Stimulated activated effector memory CD8-positive, alpha-beta T cell treated with anti-CD3 and anti-CD28 coated beads, Interleukin-12 subunit alpha, Interleukin-12 subunit beta, amount 100 ng/mL, for 72 hours (primary cell): Measurements from ENCODE around the gene OLFM3.

Source experiments
- ATAC-seq: fragments of 150-1000 bp; cut with Tn5 transposase; 2 replicates; pipeline ENCODE4 v1.10.0; 2021
- DNase-seq, 2 donors: peaks; one replicate each; pipeline ENCODE4 v3.0.0; 2021 to 2022; ENCODE audit warnings: low spot score in 2 of 2
- H3K27ac Mint-ChIP-seq: one replicate; pipeline ENCODE4 v1.8.0; 2022; ENCODE audit warnings: mild to moderate bottlenecking, mixed read lengths
- H3K36me3 Mint-ChIP-seq: one replicate; pipeline ENCODE4 v1.8.0; 2022; ENCODE audit warnings: mild to moderate bottlenecking, mixed read lengths
- H3K4me1 Mint-ChIP-seq: one replicate; pipeline ENCODE4 v1.8.0; 2022; ENCODE audit warnings: mixed read lengths
- H3K4me3 Mint-ChIP-seq: one replicate; pipeline ENCODE4 v1.8.0; 2022; ENCODE audit warnings: mild to moderate bottlenecking, mixed read lengths
- H3K9me3 Mint-ChIP-seq: one replicate; pipeline ENCODE4 v1.8.0; 2022; ENCODE audit warnings: mixed read lengths

The OLFM3 gene

GRCh38 chr1:101996825-101997465, at the start of gene OLFM3:
Gene OLFM3 (minus strand): TSS chr1:101996926.
- no peaks in the 10 kb centered on the region for H3K36me3 Mint-ChIP-seq
- DNase-seq (no peak), ATAC-seq (peak; percentile 46)
- no peaks in the 10 kb centered on the region for H3K4me1 Mint-ChIP-seq
- no peak within 1 kb of the TSS for H3K27ac Mint-ChIP-seq
- peaks cover 2% of the 10 kb centered on the region for H3K9me3 Mint-ChIP-seq
- H3K4me3 Mint-ChIP-seq = no peak within 1 kb of the TSS

GRCh38 chr1:102045752-102046151, 49.0 kb upstream of the OLFM3 start:
- H3K4me3 Mint-ChIP-seq = no peak overlapping the region
- no peak for ATAC-seq

GRCh38 chr1:102032534-102032933, 35.8 kb upstream of the OLFM3 start:
- no peak for DNase-seq
- no peaks in the 10 kb centered on the region for H3K36me3 Mint-ChIP-seq
- no peak for ATAC-seq
- H3K9me3 Mint-ChIP-seq = peaks cover 6% of the 10 kb centered on the region
- no peak overlapping the region for H3K27ac Mint-ChIP-seq
- no peak overlapping the region for H3K4me3 Mint-ChIP-seq
- H3K4me1 Mint-ChIP-seq = no peaks in the 10 kb centered on the region

More at GRCh38 chr1:102045752-102046151, 49.0 kb upstream of the OLFM3 start:
- DNase-seq = no peak
- H3K9me3 Mint-ChIP-seq = no peaks in the 10 kb centered on the region
- H3K27ac Mint-ChIP-seq = no peak overlapping the region
- no peaks in the 10 kb centered on the region for H3K4me1 Mint-ChIP-seq
- H3K36me3 Mint-ChIP-seq = no peaks in the 10 kb centered on the region

GRCh38 chr1:102019530-102019929, 22.8 kb upstream of the OLFM3 start:
- Mint-ChIP-seq H3K9me3 (peaks cover 7% of the 10 kb centered on the region), H3K4me1 (no peaks in the 10 kb centered on the region), H3K27ac (no peak overlapping the region), H3K36me3 (no peaks in the 10 kb centered on the region), H3K4me3 (no peak overlapping the region)
- ATAC-seq (no peak), DNase-seq (no peak)

DNA sequence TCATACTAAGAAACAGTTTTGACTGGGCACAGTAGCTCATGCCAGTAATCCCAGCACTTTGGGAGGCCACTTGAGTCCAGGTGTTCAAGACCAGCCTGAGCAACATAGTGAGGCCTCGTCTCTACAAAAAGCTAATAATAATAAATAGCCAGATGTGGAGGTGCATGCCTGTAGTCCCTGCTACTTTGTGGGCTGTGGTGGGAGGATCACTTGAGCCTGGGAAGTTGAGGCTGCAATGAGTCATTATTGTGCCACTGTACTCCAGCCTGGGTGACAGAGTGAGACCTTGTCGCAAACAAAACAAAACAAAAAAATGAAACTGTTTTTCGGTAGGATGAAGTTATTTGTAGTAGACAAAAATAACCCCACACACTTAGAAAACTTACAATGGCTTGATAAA, 19.0 kb upstream of the OLFM3 start:
- ATAC-seq (no peak), DNase-seq (no peak)
- Mint-ChIP-seq H3K36me3 (no peaks in the 10 kb centered on the region), H3K27ac (no peak overlapping the region), H3K4me3 (no peak overlapping the region), H3K9me3 (peaks cover 4% of the 10 kb centered on the region), H3K4me1 (no peaks in the 10 kb centered on the region)

GRCh38 chr1:102002057-102002456, 5.3 kb upstream of the OLFM3 start:
- DNase-seq (no peak), ATAC-seq (no peak)
- H3K36me3 Mint-ChIP-seq = no peaks in the 10 kb centered on the region
- peaks cover 9% of the 10 kb centered on the region for H3K9me3 Mint-ChIP-seq
- H3K27ac Mint-ChIP-seq = no peak overlapping the region
- no peak overlapping the region for H3K4me3 Mint-ChIP-seq
- no peaks in the 10 kb centered on the region for H3K4me1 Mint-ChIP-seq

DNA sequence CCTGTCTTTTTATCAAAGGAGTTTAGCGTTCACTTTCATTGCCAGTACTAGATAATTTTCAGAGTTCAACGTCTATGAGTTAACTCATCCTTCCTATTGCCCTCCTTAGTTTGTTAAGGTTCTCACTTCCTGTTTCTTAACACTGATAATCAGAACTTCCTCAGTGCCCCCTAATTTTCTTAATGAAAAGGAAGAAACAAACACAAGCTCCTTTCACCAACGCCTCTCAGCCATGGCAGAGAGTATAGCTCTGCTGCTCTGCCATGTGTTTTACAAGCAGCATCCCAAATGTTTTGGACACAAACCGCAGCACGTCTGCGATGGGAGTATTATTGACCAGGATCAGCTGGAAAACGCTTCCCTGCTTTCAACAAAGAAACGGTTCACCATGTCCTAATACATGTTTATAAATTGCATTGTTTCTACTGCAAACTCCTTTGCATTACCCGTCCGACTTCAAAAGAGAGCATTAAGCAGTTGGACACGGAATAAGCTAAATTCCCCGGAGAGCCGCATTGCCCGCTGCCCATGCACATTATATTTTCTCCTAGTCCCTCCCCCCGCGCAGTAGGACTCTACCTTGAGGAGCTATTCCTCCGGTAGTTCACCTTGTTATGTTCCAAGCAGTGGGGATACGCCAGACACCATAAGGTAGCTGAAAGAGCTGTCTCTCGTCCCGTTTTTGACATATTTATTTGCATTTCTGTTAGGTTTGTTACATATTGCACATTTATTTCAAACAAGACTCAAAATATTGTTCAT, 561 bp downstream of the OLFM3 start:
- Mint-ChIP-seq H3K4me3 (no peak overlapping the region), H3K9me3 (peaks cover 2% of the 10 kb centered on the region), H3K27ac (no peak overlapping the region), H3K36me3 (no peaks in the 10 kb centered on the region), H3K4me1 (no peaks in the 10 kb centered on the region)
- no peak for ATAC-seq
- no peak for DNase-seq

GRCh38 chr1:101993710-101994109, 3.0 kb downstream of the OLFM3 start:
- ATAC-seq (no peak), DNase-seq (no peak)
- Mint-ChIP-seq H3K4me1 (no peaks in the 10 kb centered on the region), H3K27ac (no peak overlapping the region), H3K9me3 (no peaks in the 10 kb centered on the region), H3K36me3 (no peaks in the 10 kb centered on the region), H3K4me3 (no peak overlapping the region)

GRCh38 chr1:101992821-101993575, 3.7 kb downstream of the OLFM3 start:
- Mint-ChIP-seq H3K36me3 (no peaks in the 10 kb centered on the region), H3K9me3 (no peaks in the 10 kb centered on the region), H3K4me1 (no peaks in the 10 kb centered on the region), H3K4me3 (no peak overlapping the region), H3K27ac (no peak overlapping the region)
- DNase-seq (no peak), ATAC-seq (no peak)

DNA sequence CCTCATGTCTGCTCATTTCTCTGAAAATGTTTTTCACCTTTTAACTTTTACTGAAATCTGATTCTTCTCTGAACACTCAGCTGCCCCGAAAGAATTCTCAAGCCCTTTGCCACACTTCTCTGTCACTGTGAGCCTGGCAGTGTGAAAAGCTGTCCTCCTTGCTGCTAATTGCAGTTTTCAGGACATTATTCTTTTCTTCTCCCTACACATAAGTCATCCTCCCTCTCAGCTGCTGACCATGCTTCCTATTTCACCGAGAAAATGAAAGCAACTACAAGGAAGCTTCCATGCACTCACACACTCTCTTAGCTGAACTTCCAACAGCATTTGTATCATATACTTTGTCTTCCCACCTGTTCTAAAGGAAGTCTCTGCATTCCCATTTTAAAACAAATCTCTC, 15.8 kb downstream of the OLFM3 start:
- H3K4me1 Mint-ChIP-seq = no peaks in the 10 kb centered on the region
- H3K27ac Mint-ChIP-seq = no peak overlapping the region
- ATAC-seq (no peak), DNase-seq (no peak)
- H3K4me3 Mint-ChIP-seq = no peak overlapping the region
- H3K36me3 Mint-ChIP-seq = no peaks in the 10 kb centered on the region
- H3K9me3 Mint-ChIP-seq = peaks cover 11% of the 10 kb centered on the region

DNA sequence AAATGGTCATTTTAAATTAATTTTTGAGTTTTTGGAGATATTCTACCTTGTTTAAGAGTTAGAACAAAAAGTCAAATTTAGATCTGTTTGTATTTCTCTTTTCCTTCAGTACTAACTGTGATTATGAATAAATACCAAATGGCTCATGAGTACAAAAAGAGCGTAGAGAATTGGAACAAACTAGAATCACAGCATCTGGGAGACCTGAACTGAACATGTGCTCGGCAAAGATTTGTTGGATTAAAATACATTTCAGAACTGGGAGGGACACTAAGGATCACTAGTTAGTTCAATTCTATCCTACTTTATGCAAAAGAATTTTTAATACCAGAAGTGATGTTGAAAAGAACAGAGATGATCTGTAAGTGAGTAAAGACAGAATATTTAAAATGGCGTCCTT, 19.5 kb downstream of the OLFM3 start:
- H3K4me3 Mint-ChIP-seq = no peak overlapping the region
- DNase-seq (no peak), ATAC-seq (no peak)
- no peaks in the 10 kb centered on the region for H3K4me1 Mint-ChIP-seq
- no peaks in the 10 kb centered on the region for H3K36me3 Mint-ChIP-seq
- peaks cover 16% of the 10 kb centered on the region for H3K9me3 Mint-ChIP-seq
- H3K27ac Mint-ChIP-seq = no peak overlapping the region

- Mint-ChIP-seq H3K4me3 (no peak overlapping the region), H3K4me1 (no peaks in the 10 kb centered on the region), H3K9me3 (peaks cover 10% of the 10 kb centered on the region), H3K27ac (no peak overlapping the region), H3K36me3 (no peaks in the 10 kb centered on the region)
- DNase-seq (no peak), ATAC-seq (no peak)
These were observed 20.6 kb downstream of the OLFM3 start for GRCh38 chr1:101976161-101976560.

DNA sequence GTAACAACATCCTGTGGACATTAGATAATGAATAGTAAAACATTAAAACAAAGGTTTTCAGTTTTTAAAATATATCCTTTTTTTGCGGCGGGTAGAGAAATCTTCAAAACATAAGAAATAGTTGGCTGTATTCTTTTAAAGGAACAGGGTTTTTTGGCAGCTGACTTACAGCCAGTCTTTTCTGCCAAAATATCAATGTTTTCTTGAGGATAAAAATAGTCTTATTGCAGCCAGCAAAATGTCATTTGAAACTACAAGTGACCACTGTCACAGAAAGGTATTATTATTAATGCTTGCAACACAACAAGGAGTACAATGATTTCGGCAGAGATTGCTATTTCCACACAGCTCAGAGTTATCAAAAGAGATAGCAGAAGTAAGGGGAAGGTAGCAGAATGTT, 21.4 kb downstream of the OLFM3 start:
- no peaks in the 10 kb centered on the region for H3K4me1 Mint-ChIP-seq
- H3K27ac Mint-ChIP-seq = no peak overlapping the region
- peaks cover 12% of the 10 kb centered on the region for H3K9me3 Mint-ChIP-seq
- H3K4me3 Mint-ChIP-seq = no peak overlapping the region
- ATAC-seq (no peak), DNase-seq (no peak)
- H3K36me3 Mint-ChIP-seq = no peaks in the 10 kb centered on the region

GRCh38 chr1:101974599-101975274, 22.0 kb downstream of the OLFM3 start:
- H3K9me3 Mint-ChIP-seq = peaks cover 12% of the 10 kb centered on the region
- no peaks in the 10 kb centered on the region for H3K4me1 Mint-ChIP-seq
- no peaks in the 10 kb centered on the region for H3K36me3 Mint-ChIP-seq
- H3K4me3 Mint-ChIP-seq = no peak overlapping the region
- H3K27ac Mint-ChIP-seq = no peak overlapping the region
- ATAC-seq = no peak
- DNase-seq = no peak

GRCh38 chr1:101971304-101971703, 25.4 kb downstream of the OLFM3 start:
- no peak for ATAC-seq
- peaks cover 9% of the 10 kb centered on the region for H3K9me3 Mint-ChIP-seq
- H3K4me3 Mint-ChIP-seq = no peak overlapping the region
- DNase-seq = no peak
- no peaks in the 10 kb centered on the region for H3K4me1 Mint-ChIP-seq
- no peak overlapping the region for H3K27ac Mint-ChIP-seq
- no peaks in the 10 kb centered on the region for H3K36me3 Mint-ChIP-seq
